ENCODE results near the gene SERPINB6.

GRCh38 chr6:2977799-2978590 is 6.6 kb upstream of the SERPINB6 start:
- TF ChIP-seq CTCF (IDR thresholded peaks at IDR 0.05) (no peak), POLR2A (IDR thresholded peaks at IDR 0.05) (no peak)
